HEK293T (cell line): ENCODE data around the gene SCT.

ENCODE experiments used
- CTCF ChIA-PET: fragments of 350-600 bp; formaldehyde crosslinking; extraction: SDS; loops from one replicate; lab custom pipeline; 2021; ENCODE audit warnings: antibody characterized with exemption, inconsistent platforms; lab: Yijun Ruan, JAX
- POLR2A ChIA-PET: fragments of 350-600 bp; formaldehyde crosslinking; extraction: SDS; loops from one replicate; lab custom pipeline; 2020; ENCODE audit warnings: antibody characterized with exemption, inconsistent platforms; lab: Yijun Ruan, JAX
- DNase-seq: peaks from one replicate; pipeline ENCODE4 v3.0.0; 2012; ENCODE audit warnings: mixed read lengths; ENCODE audit errors: extremely low spot score
- ARNT ChIP-seq: fragments of 450-650 bp; IDR thresholded peaks from 2 replicates; pipeline ENCODE4 v1.6.1; 2017; ENCODE audit warnings: mild to moderate bottlenecking
- BHLHE40 ChIP-seq: fragments of 450-650 bp; IDR thresholded peaks from 2 replicates; pipeline ENCODE4 v1.6.1; 2016; ENCODE audit warnings: mild to moderate bottlenecking, moderate library complexity, borderline replicate concordance
- CTBP1 ChIP-seq: fragments of 450-650 bp; IDR thresholded peaks from 2 replicates; pipeline ENCODE4 v1.6.1; 2016; ENCODE audit warnings: borderline replicate concordance
- ELF4 ChIP-seq: fragments of 450-650 bp; IDR thresholded peaks from 2 replicates; pipeline ENCODE4 v1.6.1; 2017; ENCODE audit warnings: antibody characterized with exemption
- FOXA1 ChIP-seq: fragments of 450-650 bp; IDR thresholded peaks from 2 replicates; pipeline ENCODE4 v1.6.1; 2016; ENCODE audit warnings: mild to moderate bottlenecking
- FOXK2 ChIP-seq: fragments of 450-650 bp; IDR thresholded peaks from 2 replicates; pipeline ENCODE4 v1.6.1; 2016; ENCODE audit warnings: mild to moderate bottlenecking
- FOXM1 ChIP-seq: fragments of 450-650 bp; IDR thresholded peaks from 2 replicates; pipeline ENCODE4 v1.6.1; 2017; ENCODE audit warnings: mild to moderate bottlenecking, borderline replicate concordance
- HDGF ChIP-seq: fragments of 450-650 bp; IDR thresholded peaks from 2 replicates; pipeline ENCODE4 v1.6.1; 2017; ENCODE audit warnings: antibody characterized with exemption, borderline replicate concordance
- L3MBTL2 ChIP-seq: fragments of 450-650 bp; conservative IDR thresholded peaks from 2 replicates; pipeline ENCODE4 v1.6.1; 2016; ENCODE audit warnings: mild to moderate bottlenecking
- LEF1 ChIP-seq: fragments of 450-650 bp; IDR thresholded peaks from 2 replicates; pipeline ENCODE4 v1.6.1; 2017; ENCODE audit warnings: mild to moderate bottlenecking, borderline replicate concordance
- NFRKB ChIP-seq: fragments of 450-650 bp; IDR thresholded peaks from 2 replicates; pipeline ENCODE4 v1.6.1; 2016; ENCODE audit warnings: mild to moderate bottlenecking, moderate library complexity
- SP1 ChIP-seq: fragments of 450-650 bp; IDR thresholded peaks from 2 replicates; pipeline ENCODE4 v1.6.1; 2017
- SUZ12 ChIP-seq: fragments of 450-650 bp; IDR thresholded peaks from 2 replicates; pipeline ENCODE4 v1.6.1; 2016; ENCODE audit warnings: mild to moderate bottlenecking
- TARDBP ChIP-seq: fragments of 450-650 bp; IDR thresholded peaks from 2 replicates; pipeline ENCODE4 v1.6.1; 2016
- ZNF384 ChIP-seq: fragments of 450-650 bp; IDR thresholded peaks from 2 replicates; pipeline ENCODE4 v1.6.1; 2016
- TF ChIP-seq, protein P1 (sequence below): fragments of 450-650 bp; IDR thresholded peaks from 2 replicates; pipeline ENCODE4 v1.6.1; 2016

Gene SCT

DNA sequence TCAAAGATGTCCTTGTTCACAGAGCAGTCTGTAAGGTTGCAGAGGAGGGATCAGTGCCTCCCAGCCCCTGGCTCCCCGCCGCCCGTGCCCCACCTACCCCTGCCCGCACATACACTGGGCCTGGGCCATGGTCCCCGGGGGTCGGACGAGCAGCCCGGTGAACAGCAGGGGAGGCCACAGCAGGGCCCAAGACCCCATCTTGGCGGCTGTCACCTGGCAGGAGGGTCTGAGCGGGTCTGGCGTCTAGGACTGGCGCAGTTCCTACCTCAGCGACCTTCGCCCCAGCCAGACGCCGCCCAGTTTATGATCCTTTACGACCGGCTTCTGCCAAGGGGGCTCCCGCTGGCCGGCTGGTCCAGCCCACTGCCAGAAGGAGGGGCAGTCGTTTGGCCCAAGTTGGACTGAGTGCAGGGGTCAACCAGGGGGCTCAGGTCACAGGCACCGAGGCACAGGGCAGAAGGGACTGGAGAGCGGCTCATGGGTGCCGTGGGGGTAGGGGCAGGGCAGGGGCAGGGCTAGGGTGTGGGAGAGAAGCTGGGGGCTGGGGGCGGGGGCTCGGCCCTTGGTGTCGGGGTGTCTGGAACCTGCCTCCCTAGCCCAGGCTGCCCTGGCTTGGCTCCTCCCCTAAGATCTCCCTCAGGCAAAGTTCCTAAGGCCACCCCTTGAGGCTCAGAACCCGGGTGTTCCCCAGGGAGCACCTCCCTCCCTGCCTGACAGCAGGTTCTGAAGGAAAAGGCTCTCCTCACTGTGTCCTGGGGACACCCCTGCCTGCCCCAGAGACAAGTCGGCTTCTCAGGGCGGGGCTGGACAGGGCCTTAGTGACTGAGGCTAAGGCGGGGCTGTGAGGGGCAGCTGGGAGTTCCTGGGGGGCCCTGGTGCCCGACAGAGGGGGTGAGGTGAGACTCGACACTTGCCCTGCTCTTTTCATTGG is 2.0 kb downstream of the SCT start, which contains the start of gene CDHR5:
Gene CDHR5, minus strand, starts transcription at position 251 of the 931 bp plus-strand sequence. Its CDS starts 53 bp downstream, at position 198.
- DNase-seq: no peak
- TF ChIP-seq, protein P1, sequence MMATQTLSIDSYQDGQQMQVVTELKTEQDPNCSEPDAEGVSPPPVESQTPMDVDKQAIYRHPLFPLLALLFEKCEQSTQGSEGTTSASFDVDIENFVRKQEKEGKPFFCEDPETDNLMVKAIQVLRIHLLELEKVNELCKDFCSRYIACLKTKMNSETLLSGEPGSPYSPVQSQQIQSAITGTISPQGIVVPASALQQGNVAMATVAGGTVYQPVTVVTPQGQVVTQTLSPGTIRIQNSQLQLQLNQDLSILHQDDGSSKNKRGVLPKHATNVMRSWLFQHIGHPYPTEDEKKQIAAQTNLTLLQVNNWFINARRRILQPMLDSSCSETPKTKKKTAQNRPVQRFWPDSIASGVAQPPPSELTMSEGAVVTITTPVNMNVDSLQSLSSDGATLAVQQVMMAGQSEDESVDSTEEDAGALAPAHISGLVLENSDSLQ: no peak
- TF ChIP-seq FOXK2 (no peak), BHLHE40 (no peak), LEF1 (no peak), CTBP1 (no peak), ARNT (no peak), ZNF384 (no peak), FOXA1 (no peak), L3MBTL2 (no peak), FOXM1 (no peak), SUZ12 (no peak), SP1 (no peak), HDGF (no peak), NFRKB (no peak), ELF4 (no peak), TARDBP (no peak)
- POLR2A ChIA-PET: no interaction called here
- CTCF ChIA-PET: no interaction called here

DNA sequence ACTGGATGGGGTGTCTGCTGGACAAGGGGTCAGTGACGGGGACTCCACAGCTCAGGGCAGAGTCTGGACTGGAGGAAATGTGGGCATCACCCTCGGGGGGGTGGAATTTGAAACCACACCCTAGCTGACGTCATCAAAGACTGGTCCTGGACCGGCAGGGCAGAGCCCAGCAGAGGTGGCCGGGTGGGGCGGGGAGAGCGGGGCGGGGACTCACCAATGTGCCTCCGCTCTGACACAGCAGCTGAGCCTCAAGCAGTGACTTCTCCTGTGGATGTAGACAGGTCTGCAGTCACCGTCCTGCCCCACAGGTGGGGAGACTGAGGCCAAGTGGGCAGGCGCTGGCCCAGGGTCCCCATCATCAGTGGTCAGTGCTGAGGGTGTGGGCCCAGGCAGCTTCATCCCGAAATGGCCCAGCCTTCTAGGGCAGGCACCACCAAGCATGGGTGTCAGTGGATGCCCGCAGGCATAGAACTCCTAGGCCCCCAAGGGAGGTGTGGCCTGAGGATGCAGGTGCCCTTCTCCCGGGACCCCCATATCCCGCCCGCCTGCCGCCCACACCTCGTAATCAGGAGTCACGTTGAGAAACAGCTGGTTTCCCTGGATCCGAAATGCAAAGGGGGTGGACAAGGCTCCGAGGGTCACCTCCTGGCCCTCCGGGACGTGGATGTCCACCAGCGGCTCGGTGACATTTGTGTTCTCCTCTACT is 2.8 kb downstream of the SCT start:
- CTCF ChIA-PET: no interaction called here
- POLR2A ChIA-PET: no interaction called here
- DNase-seq: no peak
- TF ChIP-seq, protein P1: no peak
- TF ChIP-seq FOXK2 (no peak), BHLHE40 (no peak), FOXA1 (no peak), ZNF384 (no peak), HDGF (no peak), FOXM1 (no peak), ELF4 (no peak), LEF1 (no peak), SUZ12 (no peak)

DNA sequence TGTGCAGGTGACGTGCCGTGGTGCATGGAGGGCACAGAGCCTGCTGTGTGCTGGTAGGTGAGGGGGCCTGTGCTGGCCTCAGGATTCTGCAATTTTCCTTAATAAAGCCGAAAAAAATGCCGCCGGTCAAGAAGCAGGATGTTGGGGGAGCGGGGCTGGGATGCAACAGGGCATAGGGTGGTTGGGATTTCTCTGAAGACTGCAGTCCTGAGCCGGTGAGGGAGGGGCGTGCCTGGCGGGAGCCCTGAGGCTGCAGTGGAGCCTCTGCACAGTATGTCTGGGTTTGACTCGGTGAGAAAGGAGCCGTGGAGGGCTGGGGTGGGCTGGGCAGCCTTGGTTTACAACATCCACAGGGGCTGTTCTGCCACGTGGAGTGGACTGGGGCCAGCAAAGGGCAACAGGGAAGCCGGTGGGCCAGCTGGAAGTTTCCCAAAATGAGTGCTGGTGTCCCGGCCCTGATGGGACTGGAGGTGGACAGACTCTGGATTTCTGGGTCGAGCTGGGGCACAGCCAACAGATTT is 3.6 kb downstream of the SCT start:
- ChIA-PET CTCF (no interaction called here), POLR2A (no interaction called here)
- TF ChIP-seq NFRKB (no peak), ARNT (no peak), LEF1 (no peak), ELF4 (no peak), L3MBTL2 (no peak), ZNF384 (no peak), TARDBP (no peak), SP1 (no peak), BHLHE40 (no peak), FOXM1 (no peak), HDGF (no peak), SUZ12 (no peak), CTBP1 (no peak), FOXA1 (no peak), FOXK2 (no peak)
- TF ChIP-seq, protein P1: no peak
- DNase-seq: no peak

DNA sequence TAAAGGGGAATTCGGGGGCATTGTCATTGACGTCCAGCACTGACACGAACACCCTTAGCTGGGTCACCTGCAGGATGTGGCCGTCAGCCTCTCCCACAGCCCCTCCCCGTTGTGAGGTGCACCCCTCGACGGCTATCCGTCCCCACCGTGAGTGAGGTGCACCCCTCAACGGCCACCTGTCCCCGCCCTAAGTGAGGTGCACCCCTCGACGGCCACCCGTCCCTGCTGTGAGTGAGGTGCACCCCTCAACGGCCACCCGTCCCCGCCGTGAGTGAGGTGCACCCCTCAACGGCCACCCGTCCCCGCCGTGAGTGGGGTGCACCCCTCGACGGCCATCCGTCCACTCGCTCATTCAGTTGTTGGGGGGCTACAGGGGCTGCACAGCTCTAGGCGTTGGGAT is 5.1 kb downstream of the SCT start:
- ChIA-PET POLR2A (no interaction called here), CTCF (no interaction called here)
- TF ChIP-seq FOXM1 (no peak), SUZ12 (no peak), ARNT (no peak), BHLHE40 (no peak), L3MBTL2 (no peak), FOXK2 (no peak), SP1 (no peak)
- TF ChIP-seq, protein P1: no peak
- DNase-seq: no peak
